ENCODE measurements around the gene CCDC187.
"Not testable (repeated sequence)": the region's sequence is repeated elsewhere in the genome, so short reads cannot be mapped to it uniquely, and the experiment has no call there.

Gene CCDC187

DNA sequence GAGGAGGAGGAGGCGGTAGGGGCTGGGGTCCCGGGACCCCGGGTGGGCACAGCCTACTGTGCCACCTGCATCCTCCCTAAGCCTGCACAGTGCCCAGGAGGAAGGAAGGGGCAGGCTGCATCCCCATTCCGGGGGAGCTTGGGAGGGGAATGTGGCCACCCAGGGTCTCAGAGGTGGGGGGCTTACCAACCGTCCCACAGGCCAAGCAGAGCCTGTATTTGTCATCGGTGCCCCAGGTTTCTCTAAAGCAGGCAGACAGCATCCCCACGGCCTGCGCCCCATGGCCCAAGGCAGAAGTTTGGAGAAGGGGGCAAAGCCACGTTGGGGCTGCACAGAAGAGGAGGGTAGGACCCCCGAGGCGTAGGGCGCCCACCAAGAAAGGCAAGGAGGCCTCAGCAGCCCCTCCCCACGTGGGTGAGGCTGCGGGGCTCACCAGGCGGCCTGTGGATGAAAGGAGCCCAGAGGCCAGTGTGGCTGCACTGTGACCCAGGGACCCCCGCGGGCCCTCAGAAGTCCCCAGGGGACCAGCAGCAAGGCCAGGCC, 22.9 kb upstream of the CCDC187 start:
- DNase-seq (ENCODE audit: low read depth), result no peak

DNA sequence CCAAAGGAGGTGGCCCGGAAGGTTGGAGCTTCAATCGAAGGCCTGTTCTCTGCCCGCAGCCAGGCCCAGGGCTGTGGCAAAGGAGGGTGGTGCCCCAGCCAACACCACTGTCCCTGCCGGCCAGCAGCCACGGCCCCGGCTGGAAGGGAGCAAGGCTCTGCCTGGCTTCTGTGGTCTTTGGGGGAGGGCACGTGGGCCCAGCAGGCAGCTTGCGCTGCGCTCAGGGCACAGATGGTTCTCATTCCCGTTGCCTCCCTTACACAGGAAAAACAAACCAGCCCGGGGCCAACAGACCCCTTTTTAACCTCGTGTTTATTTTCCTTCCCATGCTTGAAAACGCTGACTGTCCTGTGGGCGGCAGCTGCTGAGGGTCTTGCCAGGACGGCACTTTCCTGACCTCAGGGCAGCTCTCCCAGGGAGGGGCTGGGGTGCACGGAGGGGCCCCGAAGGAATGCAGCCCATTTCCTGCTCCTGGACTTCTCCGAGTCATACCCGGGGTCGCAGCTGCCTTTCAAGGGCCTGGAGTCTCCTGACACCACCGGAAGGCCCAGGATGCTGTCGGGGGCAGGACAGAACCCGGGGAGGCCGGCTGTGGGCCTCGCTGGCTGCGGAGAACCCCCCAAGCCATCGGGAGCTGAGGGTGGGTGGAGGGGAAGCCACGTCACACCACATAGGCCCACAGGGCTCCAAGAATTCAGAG, 22.3 kb upstream of the CCDC187 start:
- peak; percentile 79 for DNase-seq (ENCODE audit: low read depth)

- DNase-seq (ENCODE audit: low read depth), result no peak
Measured at GRCh38 chr9:136325358-136325757, 21.5 kb upstream of the CCDC187 start.

GRCh38 chr9:136324501-136325300, 20.8 kb upstream of the CCDC187 start:
- DNase-seq (ENCODE audit: low read depth), result no peak

GRCh38 chr9:136323371-136323789, 19.5 kb upstream of the CCDC187 start:
- DNase-seq (ENCODE audit: low read depth), result no peak

GRCh38 chr9:136322756-136323330, 18.9 kb upstream of the CCDC187 start:
- DNase-seq (ENCODE audit: low read depth), result no peak

DNA sequence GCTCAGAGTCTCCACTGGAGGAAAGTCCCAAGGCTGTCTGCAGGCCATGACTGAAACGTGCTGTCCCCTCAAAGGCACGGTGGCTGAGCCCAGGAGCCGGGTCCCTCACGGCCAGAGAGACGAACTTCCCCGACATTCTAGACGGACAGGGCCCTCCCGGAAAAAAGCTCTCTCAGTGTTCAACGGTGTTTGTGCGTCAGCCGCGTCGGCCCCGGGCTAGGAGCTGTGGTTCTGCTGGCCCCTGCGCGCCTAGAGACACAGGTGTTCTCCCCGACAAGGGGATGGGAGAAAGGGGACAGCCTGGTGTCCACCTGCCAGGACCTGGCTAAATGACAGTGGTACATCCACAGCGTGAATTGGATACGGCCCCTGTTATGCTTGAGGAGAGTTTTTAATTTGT, 17.7 kb upstream of the CCDC187 start:
- DNase-seq (ENCODE audit: low read depth), result no peak

GRCh38 chr9:136320972-136321371, 17.1 kb upstream of the CCDC187 start:
- not testable (repeated sequence) for DNase-seq (ENCODE audit: low read depth)

GRCh38 chr9:136319955-136320354, 16.1 kb upstream of the CCDC187 start:
- DNase-seq (ENCODE audit: low read depth), result not testable (repeated sequence)

DNA sequence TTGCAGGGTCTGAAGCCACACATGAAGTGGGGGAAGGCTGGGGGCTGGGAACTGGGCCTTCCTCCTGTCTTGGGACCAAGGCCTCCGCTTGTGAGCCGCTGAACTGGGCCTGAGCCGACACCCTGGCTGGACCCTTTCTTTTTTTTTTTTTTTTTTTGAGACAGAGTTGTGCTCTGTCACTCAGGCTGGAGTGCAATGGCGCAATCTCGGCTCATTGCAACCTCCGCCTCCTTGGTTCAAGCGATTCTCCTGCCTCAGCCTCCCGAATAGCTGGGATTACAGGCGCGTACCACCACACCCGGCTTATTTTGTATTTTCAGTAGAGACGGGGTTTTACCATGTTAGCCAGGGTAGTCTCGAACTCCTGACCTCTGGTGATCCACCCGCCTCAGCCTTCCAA, 15.3 kb upstream of the CCDC187 start:
- DNase-seq (ENCODE audit: low read depth), result not testable (repeated sequence)

DNA sequence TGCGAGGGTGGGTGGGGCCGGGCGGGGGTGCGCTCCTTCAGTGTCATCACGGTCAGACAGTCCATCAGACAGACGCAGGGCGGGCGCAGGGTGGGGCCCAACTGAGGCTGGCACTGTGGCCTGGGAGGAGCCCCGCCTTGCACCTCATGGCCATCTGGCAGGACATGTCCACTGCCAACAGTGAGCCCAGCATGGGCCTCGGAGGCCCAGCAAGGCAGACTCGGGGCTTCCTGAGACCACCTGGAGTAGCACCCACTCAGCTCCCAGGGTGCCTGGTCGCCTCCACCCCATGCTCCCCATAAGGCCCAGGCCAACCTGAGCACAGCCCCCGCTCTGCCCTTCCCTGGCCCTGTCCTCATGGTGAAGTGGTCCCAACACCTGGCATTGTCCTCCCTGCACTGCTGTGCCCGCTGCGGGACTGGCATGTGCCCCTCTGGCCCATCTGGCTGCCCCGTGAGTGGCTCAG, 14.9 kb upstream of the CCDC187 start:
- DNase-seq (ENCODE audit: low read depth), result no peak

GRCh38 chr9:136318111-136318775, 14.3 kb upstream of the CCDC187 start:
- DNase-seq (ENCODE audit: low read depth), result no peak

DNA sequence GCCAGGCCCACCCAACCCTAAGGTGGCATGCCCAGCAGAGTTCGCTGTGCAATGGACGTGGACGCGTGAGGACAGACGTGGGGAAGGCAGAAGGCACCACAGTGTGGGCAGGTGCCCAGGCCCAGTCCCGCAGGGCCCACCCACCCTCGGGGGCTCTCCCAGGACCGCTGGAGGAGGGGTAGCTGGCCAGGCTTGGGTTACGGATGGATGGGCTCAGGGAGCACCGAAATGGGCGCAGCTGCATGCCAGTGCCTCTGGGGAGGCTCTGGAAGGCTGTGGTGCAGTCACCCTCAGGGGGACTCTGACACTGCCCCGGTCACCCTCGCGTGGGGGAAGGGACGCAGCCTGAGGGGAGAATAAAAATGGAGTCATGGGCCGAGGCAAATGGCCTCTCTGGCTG, 13.8 kb upstream of the CCDC187 start:
- no peak for DNase-seq (ENCODE audit: low read depth)

DNA sequence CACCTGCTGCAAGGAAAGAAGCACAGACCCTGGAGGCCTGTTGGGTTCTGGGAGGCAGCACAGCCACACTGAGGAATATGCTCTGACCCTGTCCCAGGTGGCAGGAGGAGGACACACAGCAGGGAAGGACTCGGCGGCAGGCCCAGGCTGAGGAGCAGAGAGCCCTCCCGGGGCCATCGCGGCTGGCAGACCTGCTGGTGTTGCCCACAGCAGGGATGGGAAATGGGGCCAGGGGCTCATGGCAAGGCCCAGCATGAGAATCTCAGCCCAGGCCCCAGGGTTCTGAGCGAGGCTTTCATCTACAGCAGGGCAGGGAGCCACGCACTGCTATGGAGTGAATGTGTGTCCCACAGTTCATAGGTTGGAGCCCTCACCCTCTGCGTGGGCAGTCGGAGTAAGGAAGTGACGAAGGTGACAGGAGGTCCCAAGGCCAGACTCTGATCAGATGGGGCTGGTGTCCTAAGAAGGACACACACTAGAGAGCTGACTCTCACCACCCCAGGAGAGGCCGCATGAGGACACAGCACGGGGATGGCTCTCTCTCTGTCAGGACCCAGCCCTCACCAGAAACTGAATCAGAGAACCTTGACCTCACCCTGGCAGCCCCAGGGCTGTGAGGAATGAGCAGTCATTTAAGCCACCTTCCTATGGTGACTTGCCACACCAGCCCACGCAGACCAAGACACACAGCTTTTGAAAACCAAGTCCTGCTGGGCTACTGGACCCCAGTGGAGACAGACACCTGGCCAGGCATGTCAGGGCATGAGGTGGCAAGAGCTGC, 13.2 kb upstream of the CCDC187 start:
- DNase-seq (ENCODE audit: low read depth), result no peak

- no peak for DNase-seq (ENCODE audit: low read depth)
Measured at GRCh38 chr9:136316271-136316751, 12.4 kb upstream of the CCDC187 start.

- no peak for DNase-seq (ENCODE audit: low read depth)
Measured at GRCh38 chr9:136314944-136315343, 11.1 kb upstream of the CCDC187 start.

DNA sequence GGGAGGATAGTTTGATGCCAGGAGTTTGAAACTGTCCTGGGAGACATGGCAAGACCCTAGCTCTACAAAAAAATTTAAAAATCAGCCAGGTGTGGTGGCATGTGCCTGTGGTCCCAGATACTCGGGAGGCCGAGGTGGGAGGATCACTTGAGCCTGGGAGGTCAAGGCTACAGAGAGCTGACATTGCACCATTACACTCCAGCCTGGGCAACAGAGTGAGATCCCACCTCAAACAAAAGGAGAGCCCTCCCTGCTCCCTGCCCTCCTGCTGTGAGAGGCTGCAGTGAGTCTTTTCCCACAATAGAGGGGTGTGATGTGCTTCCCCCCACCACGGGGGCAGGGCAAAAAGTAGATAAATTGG, 10.1 kb upstream of the CCDC187 start:
- DNase-seq (ENCODE audit: low read depth), result no peak

DNA sequence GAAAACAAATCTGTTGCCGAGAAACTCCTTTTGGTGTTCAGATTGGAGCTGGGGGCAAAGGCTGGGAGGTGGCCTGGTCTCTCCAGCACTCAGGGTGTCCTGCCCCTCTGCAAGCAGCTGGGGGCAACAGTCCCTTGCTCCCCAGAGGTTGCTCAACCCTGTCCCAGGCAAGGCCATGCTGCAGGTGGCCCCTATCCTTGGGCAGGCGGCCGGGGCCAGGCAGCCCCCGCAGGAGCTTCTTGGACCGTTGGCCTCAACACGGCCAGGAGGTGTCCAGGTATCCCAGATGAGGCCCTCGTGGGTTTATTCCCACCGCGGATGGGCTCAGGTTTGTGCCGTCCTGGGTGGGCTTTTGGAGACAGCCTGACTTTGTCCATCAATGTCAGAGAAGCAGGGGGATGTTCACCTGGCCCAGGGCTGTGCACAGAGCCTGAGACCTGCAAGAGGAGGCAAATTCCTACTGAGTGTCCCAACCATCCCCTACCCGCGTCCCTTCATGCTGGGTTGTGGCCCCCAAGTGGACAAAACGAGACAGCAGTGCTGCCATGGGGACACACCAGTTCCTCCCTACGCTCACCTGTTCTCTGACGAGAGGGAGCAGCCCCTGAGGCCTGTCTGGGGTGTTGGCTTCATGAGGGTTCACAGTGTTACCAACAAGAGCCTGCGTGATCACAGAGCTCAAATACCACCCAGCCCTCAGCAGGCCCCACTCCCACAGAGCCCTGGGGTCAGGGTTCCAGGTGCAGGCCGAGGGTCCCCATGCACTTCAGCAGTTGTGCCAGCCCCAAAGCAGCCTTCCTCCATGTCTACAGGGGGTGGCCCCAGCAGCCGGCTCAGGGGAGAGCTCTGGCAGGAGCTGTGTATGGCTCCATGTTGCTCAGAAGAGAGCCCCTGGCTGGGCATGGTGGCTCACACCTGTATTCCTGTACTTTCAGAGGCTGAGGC, 9.5 kb upstream of the CCDC187 start:
- no peak for DNase-seq (ENCODE audit: low read depth)

- peak; percentile 53 for DNase-seq (ENCODE audit: low read depth)
Measured at GRCh38 chr9:136312436-136312835, 8.5 kb upstream of the CCDC187 start.

- no peak for DNase-seq (ENCODE audit: low read depth)
Measured at GRCh38 chr9:136312009-136312375, 8.1 kb upstream of the CCDC187 start.
